GM21390 (cell line): ENCODE measurements around the gene ZFHX2.
"Not testable (repeated sequence)": the region's sequence is repeated elsewhere in the genome, so short reads cannot be mapped to it uniquely, and the experiment has no call there.

Source experiments
- ATAC-seq: cut with Tn5 transposase; IDR thresholded peaks from one replicate; pipeline ENCODE4 v1.9.1; 2021; ENCODE audit not compliant: unreplicated experiment

ZFHX2 gene

GRCh38 chr14:23544511-23545447 lies 6.8 kb downstream of the ZFHX2 start:
- no peak for ATAC-seq

GRCh38 chr14:23543403-23543802 lies 8.2 kb downstream of the ZFHX2 start:
- ATAC-seq, result no peak

- ATAC-seq, result no peak
Observed at GRCh38 chr14:23542261-23542660, 9.3 kb downstream of the ZFHX2 start.

GRCh38 chr14:23540141-23540469 lies 11.5 kb downstream of the ZFHX2 start:
- no peak for ATAC-seq

DNA sequence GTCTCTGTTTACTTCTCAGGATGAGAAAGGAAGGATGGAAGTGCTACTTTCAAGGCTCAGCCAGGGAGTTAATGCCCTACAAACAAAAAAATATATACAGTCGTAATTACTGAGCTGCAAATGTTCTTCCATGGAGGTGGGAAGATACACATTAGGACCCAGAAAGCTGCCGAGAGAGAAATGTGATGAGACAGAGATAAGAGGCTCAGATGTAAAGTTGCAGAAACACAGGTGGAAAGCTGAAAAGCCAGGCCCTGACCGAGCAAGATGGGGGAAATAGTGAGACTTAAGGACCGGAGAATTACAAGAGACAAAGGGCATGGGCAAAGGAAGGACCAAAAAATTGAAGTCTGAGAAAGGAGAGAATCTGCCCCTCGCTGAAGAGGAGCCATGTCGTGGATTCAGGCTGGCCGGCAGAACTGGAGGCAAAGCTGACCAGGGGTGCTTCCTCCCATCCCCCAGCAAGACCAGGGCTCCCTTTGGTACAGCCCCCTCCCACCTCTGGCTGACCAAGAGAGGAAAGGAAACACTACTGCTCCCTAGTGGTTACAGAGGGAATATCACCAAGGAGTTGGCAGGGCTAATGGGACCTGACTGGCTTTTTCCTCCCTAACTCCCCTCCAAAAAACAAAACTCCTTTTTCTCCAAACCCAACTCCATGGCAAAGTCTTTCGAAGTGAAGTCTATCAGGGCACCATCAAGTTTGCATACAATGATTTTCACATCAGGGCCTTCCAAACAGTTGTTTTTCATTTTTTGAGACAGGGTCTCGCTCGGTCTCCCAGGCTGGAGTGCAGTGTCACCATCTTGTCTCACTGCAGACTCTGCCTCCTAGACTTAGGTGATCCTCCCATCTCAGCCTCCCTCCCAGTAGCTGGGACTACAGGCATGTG lies 12.1 kb downstream of the ZFHX2 start:
- ATAC-seq, result no peak

DNA sequence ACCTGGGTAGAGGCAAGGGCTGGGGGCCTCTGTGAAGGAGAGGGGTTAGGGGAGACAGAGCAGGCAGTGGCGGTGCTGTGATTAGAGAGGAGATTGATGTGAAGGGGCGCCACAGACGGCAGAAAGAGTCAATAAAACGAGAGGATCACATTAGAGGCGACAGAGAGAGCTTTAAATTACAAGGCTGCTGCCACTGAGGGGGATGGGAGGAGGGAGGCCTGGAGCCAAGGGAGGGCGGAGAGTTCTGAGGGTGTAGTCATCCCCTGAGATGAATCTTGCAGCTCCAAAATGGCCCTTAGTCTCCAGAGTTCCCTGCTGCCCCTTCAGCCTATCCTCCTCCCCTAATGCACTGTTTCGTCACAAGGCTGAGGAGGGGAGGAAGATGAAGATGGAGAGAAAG lies 12.8 kb downstream of the ZFHX2 start:
- no peak for ATAC-seq

DNA sequence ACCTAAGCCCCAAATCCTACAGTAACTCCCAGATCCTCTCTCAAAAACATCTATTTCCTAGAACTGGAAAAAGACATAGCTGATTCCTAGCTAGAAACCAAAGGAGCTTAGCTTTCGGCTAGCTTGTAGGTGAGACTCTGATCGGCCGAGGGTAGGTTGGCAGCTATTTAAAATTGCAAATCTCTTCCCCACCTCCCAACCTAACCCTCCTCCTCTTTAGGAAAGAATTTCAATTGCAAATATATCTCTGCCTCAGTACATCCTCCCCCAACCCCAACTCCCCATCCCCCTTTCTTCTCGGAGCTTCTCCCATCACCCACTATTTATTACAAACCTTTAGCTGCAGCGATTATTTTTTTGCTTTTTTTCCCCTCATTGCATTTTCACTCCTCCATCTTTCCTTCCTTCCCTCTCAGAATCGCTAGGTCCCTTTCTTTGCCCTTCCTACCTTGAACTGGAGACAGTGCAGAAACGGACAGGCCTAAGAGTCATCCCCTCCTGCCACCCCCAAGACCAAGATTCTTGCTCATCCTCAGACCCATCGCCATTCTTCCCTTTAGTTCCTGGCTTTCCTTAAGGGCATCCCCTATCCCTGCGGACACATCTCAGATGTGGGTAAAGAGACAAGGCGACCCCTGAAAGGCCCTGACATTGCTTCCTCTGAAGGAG lies 13.4 kb downstream of the ZFHX2 start:
- no peak for ATAC-seq

DNA sequence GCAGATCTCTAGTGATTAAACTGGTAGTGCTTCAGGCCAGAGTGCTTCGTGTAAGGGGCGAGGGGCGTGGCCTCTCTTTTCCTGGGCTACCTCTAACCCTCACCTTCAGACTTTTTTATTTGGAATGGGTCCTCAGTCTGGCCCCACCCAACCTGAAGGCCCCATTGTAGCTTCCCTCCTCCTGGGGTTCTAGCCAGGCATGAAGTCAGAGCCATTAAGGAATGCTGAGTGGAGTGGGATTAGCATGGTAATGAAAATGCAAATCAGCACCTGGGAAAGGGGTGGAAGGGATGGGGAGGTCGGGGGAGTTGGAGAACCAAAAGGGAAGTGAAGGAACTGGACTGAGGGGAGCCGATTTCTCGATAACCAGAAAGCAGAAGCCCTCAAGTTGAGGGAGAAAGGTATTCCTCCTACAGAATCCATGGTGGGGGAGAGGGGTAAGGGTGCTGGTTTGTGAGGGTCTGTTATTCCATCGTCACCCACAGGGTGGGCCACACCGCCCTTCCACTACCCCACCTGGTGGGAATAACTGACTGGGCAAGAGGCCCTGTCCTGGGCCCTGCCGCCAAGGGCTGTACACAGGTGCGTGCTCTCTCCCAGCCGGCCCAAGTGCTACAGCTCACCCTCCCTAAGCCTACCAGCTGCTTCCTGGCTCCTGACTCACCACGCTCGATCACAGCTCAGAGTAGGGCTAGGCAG lies 14.1 kb downstream of the ZFHX2 start:
- ATAC-seq, result no peak

DNA sequence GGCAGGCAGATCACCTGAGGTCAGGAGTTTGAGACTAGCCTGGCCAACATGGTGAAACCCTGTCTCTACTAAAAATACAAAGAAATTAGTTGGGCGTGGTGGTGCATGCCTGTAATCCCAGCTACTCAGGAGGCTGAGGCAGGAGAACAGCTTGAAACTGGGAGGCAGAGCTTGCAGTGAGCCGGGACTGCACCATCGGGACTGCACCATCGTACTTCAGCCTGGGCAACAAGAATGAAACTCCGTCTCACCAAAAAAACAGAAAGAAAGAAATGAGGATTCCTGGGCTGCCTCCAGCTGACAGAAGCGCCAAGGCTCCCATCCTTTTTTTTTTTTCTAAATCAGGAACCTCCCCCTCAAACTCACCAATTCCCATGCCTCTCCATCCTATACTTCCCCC lies 14.7 kb downstream of the ZFHX2 start:
- not testable (repeated sequence) for ATAC-seq

- no peak for ATAC-seq
Observed at GRCh38 chr14:23536494-23536893, 15.1 kb downstream of the ZFHX2 start.

DNA sequence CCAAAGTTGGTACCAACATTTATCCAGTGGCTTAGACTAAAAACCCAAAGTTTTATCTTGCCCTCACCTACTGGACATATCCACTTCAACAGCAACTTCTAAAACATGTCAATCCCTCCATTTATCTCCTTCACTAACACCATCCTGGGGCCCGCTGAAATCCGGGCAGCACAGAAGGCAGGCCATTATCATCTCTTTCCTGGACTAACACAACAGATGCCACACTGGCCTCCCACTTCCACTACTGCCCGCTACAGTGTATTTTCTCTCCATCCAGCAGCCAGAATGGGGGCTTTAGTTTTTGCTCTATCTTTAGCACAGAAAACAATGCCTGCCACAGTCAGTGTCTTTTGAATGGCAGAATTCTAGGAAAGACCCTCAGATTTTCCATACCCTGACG lies 15.6 kb downstream of the ZFHX2 start:
- ATAC-seq, result no peak

GRCh38 chr14:23533652-23534435 lies 17.7 kb downstream of the ZFHX2 start:
- ATAC-seq, result no peak

GRCh38 chr14:23532658-23533057 lies 18.9 kb downstream of the ZFHX2 start:
- ATAC-seq, result no peak

DNA sequence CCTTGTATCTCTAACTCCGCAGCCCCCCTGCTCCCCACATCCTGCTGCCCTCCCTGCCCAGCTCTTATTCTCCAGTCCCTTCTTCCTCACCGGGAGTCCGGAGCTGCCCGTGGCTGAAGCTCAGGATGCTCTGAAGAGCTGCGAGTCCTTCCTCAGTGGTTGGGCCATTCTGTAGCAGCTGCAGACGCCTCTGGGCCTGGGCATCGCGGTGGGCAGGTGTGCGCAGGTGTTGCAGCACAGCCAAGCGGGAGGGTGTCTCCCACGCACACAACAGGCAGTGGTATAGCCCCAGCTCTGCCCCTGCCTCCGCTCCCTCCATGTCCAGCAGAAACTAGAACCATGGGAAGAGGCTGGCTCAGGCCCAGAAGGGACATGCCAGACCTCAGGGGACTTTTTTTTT lies 20.2 kb downstream of the ZFHX2 start:
- ATAC-seq, result no peak

DNA sequence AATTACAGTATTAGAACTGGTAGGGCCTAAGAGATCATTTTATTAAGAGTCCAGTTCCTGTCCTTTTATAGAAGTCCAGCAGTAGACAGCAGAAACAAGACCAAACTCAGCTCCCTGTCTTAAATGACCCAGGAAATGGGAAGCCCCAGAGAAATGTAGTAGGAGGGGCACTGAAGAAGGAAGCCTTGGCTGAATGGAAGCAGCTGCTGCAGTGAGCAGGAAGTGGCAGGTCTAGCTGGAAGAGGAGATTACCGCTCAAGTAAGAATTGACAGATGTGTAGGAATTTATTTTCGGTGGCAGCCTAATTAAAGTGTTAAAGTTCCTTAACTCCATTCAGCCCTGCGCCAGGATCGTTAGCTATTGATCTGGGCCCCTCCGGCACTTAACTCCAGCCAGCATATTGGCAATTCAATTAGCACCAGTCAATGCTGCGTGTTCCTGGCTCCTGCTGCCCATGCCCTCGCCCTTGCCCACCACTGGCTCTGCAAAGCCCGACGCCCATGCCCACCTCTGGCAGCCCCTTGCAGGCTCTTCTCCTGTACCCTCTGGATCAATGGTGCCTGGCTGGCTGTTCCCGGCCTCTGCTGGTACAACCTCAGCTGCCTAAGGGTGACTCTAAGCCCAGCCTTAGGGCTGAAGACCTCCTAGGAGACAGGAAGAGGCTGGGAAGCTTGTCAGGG lies 21.1 kb downstream of the ZFHX2 start:
- ATAC-seq, result no peak

- no peak for ATAC-seq
Observed at GRCh38 chr14:23529016-23529415, 22.5 kb downstream of the ZFHX2 start.

DNA sequence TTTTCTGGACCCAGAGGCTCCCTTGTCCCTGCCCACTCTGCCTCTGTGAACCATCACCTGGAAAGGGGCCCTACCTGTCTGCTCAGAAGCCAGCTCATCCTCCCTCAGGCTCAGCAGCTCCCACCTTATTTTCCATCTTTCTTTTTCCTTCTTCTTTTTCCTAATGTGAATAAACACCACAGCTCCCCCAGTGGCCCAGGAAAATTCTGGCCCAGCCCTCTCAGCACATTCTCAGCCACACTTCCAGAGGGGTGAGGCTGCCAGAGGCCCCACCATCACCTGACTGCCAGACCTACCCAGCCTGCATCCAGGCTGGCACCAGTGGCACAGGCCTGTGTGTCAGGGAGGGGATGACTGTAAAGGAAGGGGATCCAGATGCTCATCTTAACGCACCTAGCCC lies 23.0 kb downstream of the ZFHX2 start:
- ATAC-seq, result no peak

- ATAC-seq, result no peak
Observed at GRCh38 chr14:23525611-23526010, 26.0 kb downstream of the ZFHX2 start.

DNA sequence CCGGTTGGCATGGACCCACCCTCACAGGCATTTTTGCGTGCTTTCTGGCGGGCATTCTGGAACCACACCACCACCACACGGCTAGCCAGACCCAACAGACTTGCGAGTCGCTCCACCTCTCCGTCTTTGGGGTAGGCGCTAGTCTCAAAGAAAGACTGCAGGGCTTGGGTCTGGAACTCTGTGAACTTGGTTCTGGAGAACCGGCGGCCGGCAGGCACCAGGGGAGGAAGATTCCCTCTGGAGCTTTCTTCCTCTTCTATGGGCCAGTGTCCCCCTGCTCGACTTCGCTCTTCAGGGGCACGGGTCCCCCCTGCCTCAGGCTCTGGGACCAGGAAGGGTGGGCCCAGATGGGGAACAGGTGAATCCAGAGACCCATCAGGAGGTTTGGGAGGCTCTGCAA lies 26.6 kb downstream of the ZFHX2 start:
- ATAC-seq, result no peak
